ENCODE results near the gene EQTN.

DNA sequence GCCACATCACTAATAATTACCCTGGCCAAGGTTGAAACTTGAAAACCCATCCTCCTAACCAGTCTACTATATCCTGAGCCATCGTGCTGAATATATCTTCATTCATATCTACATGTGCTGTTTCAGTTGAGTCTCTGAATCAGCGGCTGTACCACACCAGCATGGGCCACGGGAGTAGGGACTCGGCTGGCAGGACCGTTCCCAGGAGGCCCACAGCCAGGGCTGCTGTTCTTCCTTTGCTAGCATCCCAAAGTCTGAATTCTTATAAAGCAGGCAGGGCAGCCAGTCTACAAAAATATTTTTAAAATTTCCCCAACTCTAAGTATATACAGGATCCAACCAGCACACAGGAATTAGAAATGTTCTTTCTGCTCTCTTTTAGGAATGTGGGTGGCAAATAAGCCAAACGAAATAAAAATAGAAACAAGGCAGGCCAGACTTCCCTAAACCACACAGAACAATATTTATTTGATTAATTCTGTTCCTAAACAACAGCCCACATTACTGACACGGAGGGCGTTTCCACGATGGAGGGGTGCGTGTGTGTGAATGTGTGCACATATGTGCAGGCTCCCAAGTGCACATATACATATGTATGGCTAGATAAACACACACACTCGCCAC lies 42.8 kb upstream of the EQTN start:
- peak; percentile 28 for TF ChIP-seq POLR2AphosphoS5 (IDR thresholded peaks at IDR 0.05)
- no peak for TF ChIP-seq CTCF (IDR thresholded peaks at IDR 0.05)
- no peak for TF ChIP-seq POLR2A (IDR thresholded peaks at IDR 0.05)
- TF ChIP-seq EP300 (IDR thresholded peaks at IDR 0.05) = no peak
